Measurements from ENCODE around the gene SGSH. TPM values are rescaled to one million over a fixed set of nuclear protein-coding genes. Genes with fewer than 3 reads are reported as not detected.

Gene SGSH
- total RNA-seq, 1 experiment from 2014 or later, result 19.8 TPM

- peaks cover 8 to 30% of the 10 kb centered on the region in 2 experiments for H3K4me1 Mint-ChIP-seq
- no peak for DNase-seq
- no peak overlapping the region for H3K27ac Mint-ChIP-seq
- H3K4me3 Mint-ChIP-seq, result no peak overlapping the region
- H2AFZ ChIP-seq (ENCODE audit: low read length), result no peak overlapping the region
- no peak overlapping the region for H3K4me2 ChIP-seq (ENCODE audit: insufficient read depth, insufficient read length, low read length)
- H3K4ac ChIP-seq (ENCODE audit: low read depth, low read length), result no peak overlapping the region
- H3T11ph ChIP-seq (ENCODE audit: low read length), result no peak overlapping the region
- no peak overlapping the region for H3K14ac ChIP-seq (ENCODE audit: insufficient read depth, low read length)
- no peaks in the 10 kb centered on the region for H3K4me1 ChIP-seq (ENCODE audit: insufficient read depth, low read length)
- H2BK5ac ChIP-seq (ENCODE audit: insufficient read length, low read length), result no peak overlapping the region
- H3K23ac ChIP-seq (ENCODE audit: insufficient read length, low read depth, low read length), result no peak overlapping the region
- H2BK12ac ChIP-seq (ENCODE audit: insufficient read length, low read depth, low read length), result no peak overlapping the region
- no peak overlapping the region for H4K8ac ChIP-seq (replicated peaks; ENCODE audit: insufficient read length, low read depth, low read length)
- H2BK120ac ChIP-seq (ENCODE audit: low read depth, low read length, poor library complexity, severe bottlenecking), result no peak overlapping the region
- H3K56ac ChIP-seq (ENCODE audit: insufficient read length, low read depth, low read length), result no peak overlapping the region
- H3K9me3 ChIP-seq (ENCODE audit: control insufficient read depth, low read depth, low read length), result no peaks in the 10 kb centered on the region
- H2AK5ac ChIP-seq (ENCODE audit: insufficient read length, low read length), result no peak overlapping the region
- no peaks in the 10 kb centered on the region; a peak in 1 of 7 replicates for H3K36me3 Mint-ChIP-seq (ENCODE audit: insufficient read depth in 1 of 3, low read depth in 3 of 3)
- no peaks in the 10 kb centered on the region for H4K20me1 ChIP-seq (ENCODE audit: control insufficient read depth, insufficient read depth, insufficient read length)
- H3K79me2 ChIP-seq (ENCODE audit: insufficient read depth, low read length), result no peaks in the 10 kb centered on the region
- no peaks in the 10 kb centered on the region; a peak in 1 of 5 replicates for H3K9me3 Mint-ChIP-seq
- no peak overlapping the region for H4K91ac ChIP-seq (ENCODE audit: insufficient read length, low read depth, low read length)
- no CpG with 5 or more reads among the region's 6 CpGs for WGBS (ENCODE audit: extremely low coverage, insufficient read length, low lambda C conversion rate)
- H3K18ac ChIP-seq (ENCODE audit: insufficient read length, low read depth, low read length), result no peak overlapping the region
- no peak overlapping the region for H4K5ac ChIP-seq (ENCODE audit: insufficient read length, low read depth, low read length)
- no peak overlapping the region for H2BK20ac ChIP-seq (ENCODE audit: low read depth, low read length, poor library complexity, severe bottlenecking)
- H3K27me3 Mint-ChIP-seq (ENCODE audit: low read depth), result peaks cover 23% of the 10 kb centered on the region
- H2BK15ac ChIP-seq (ENCODE audit: low read depth, low read length), result no peak overlapping the region
- H3K27ac ChIP-seq (ENCODE audit: insufficient read length, low read depth, low read length), result no peak overlapping the region
- no peaks in the 10 kb centered on the region for H3K27me3 ChIP-seq (ENCODE audit: insufficient read depth, low read length)
- H3K9ac ChIP-seq (ENCODE audit: extremely low read depth, insufficient read length, low read length), result no peak overlapping the region
- TF ChIP-seq, protein P1, sequence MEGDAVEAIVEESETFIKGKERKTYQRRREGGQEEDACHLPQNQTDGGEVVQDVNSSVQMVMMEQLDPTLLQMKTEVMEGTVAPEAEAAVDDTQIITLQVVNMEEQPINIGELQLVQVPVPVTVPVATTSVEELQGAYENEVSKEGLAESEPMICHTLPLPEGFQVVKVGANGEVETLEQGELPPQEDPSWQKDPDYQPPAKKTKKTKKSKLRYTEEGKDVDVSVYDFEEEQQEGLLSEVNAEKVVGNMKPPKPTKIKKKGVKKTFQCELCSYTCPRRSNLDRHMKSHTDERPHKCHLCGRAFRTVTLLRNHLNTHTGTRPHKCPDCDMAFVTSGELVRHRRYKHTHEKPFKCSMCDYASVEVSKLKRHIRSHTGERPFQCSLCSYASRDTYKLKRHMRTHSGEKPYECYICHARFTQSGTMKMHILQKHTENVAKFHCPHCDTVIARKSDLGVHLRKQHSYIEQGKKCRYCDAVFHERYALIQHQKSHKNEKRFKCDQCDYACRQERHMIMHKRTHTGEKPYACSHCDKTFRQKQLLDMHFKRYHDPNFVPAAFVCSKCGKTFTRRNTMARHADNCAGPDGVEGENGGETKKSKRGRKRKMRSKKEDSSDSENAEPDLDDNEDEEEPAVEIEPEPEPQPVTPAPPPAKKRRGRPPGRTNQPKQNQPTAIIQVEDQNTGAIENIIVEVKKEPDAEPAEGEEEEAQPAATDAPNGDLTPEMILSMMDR (conservative IDR thresholded peaks at IDR 0.05), result no peak
- H3K79me1 ChIP-seq (ENCODE audit: insufficient read depth, low read depth, low read length, poor library complexity, severe bottlenecking), result no peaks in the 10 kb centered on the region
- no peaks in the 10 kb centered on the region for H3K23me2 ChIP-seq (ENCODE audit: insufficient read length, low read depth, low read length, poor library complexity, severe bottlenecking)
Observed at GRCh38 chr17:80166446-80166845, 53.7 kb downstream of the SGSH start.
